Upper lobe of right lung (tissue), 1 donor: ENCODE data around the gene TRMT61A. TPM values are rescaled to one million over a fixed set of nuclear protein-coding genes. Genes with fewer than 3 reads are reported as not detected.

ENCODE experiments used
- ATAC-seq: fragments of 200-7000 bp; cut with Tn5 transposase; one replicate; pipeline ENCODE4 v1.9.1; 2020; ENCODE audit warnings: mild to moderate bottlenecking, moderate library complexity
- DNase-seq: peaks from one replicate; pipeline ENCODE4 v3.0.0-alpha.2; 2020
- H3K27ac ChIP-seq: fragments of 200-600 bp; one replicate; pipeline ENCODE4 v1.8.0; 2022
- H3K27me3 ChIP-seq: fragments of 200-600 bp; one replicate; pipeline ENCODE4 v1.8.0; 2022; ENCODE audit warnings: mild to moderate bottlenecking
- H3K36me3 ChIP-seq: fragments of 200-600 bp; one replicate; pipeline ENCODE4 v1.8.0; 2022
- H3K4me1 ChIP-seq: fragments of 200-600 bp; one replicate; pipeline ENCODE4 v1.8.0; 2022
- H3K4me3 ChIP-seq: fragments of 200-600 bp; one replicate; pipeline ENCODE4 v1.8.0; 2022; ENCODE audit warnings: mild to moderate bottlenecking
- H3K9me3 ChIP-seq: fragments of 200-600 bp; one replicate; pipeline ENCODE4 v1.8.0; 2022
- CTCF ChIP-seq: fragments of 200-600 bp; IDR thresholded peaks from one replicate; pipeline ENCODE4 v1.8.0; 2022; ENCODE audit warnings: antibody characterized with exemption
- intact Hi-C: fragments of 100-400 bp; cut with DNase I; formaldehyde crosslinking; loops from one replicate; pipeline ENCODE4 v1.11.0; 2022
- total RNA-seq: library from RNA; stranded (reverse); fragmentation: NEBNext Ultra II Directional; extraction: Animal tissue kit (Norgen Biotek cat#: 25700); gene quantifications from one replicate; pipeline ENCODE4 v1.2.1, GENCODE V29; 2021
- donor health status: DM: no; HTN: yes; CAD: no; lungs with severe emphysema.

TRMT61A gene
- total RNA-seq, 1 donor from 2014 or later = 11.6 TPM

- Histone ChIP-seq H3K4me1 (peaks cover 41% of the 10 kb centered on the region), H3K9me3 (no peaks in the 10 kb centered on the region), H3K36me3 (no peaks in the 10 kb centered on the region), H3K27ac (no peak overlapping the region), H3K27me3 (no peaks in the 10 kb centered on the region), H3K4me3 (no peak overlapping the region)
- no peak for ATAC-seq
- intact Hi-C loops = loop anchor here (5.0 kb wide), 1 partner anchor 44 kb away; no protein-coding TSS in a partner anchor
- DNase-seq = no peak
- no peak for TF ChIP-seq CTCF
These were observed 17.1 kb downstream of the TRMT61A start for GRCh38 chr14:103545915-103546651.

DNA sequence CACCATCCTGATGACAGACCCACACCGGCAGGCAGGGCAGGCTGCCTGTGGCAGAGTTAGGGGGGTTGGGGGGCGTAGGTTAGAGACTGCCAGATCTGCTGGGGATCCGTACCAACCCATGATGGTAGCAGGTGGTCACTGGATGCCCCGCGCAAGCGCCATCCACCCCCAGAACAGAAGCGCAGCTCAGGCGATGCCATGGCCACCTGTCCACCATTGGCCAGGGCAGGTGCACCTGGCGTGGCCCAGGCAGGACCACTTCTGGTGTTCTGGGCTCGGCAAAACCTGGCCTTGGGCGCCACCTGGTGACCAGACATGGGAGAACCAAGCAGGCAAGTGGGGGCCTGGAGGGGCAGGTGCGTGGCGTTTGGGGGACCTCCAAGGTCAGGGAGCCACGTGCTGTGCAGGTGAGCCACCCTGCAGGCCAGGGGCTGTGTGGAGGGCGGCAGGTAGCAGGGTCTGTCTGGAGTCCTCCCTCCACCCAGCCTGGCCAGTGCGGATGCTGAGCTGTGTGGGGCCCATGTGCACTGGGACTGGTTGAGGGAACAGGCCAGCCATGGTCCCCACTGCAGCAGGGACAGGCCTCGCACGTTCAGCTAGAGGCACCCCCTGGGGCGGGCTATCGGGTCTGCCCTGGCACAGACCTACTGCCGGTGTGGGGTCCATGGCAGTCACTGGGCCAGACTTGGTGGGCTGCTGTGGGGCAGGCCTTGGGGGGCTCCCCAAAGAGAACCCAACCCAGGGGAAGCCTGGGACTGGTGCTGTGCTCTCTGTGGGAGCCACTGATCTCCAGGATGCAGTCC, 17.9 kb downstream of the TRMT61A start:
- Histone ChIP-seq H3K27ac (no peak overlapping the region), H3K27me3 (no peaks in the 10 kb centered on the region), H3K4me1 (peaks cover 41% of the 10 kb centered on the region), H3K4me3 (no peak overlapping the region), H3K9me3 (no peaks in the 10 kb centered on the region), H3K36me3 (no peaks in the 10 kb centered on the region)
- peak; percentile 87 for TF ChIP-seq CTCF
- intact Hi-C loops = loop anchor here (5.0 kb wide), 1 partner anchor 45 kb away; no protein-coding TSS in a partner anchor
- ATAC-seq = peak; percentile 70
- DNase-seq = peak; percentile 88

GRCh38 chr14:103547455-103547940, 18.5 kb downstream of the TRMT61A start:
- intact Hi-C loops = loop anchor here (5.0 kb wide), 1 partner anchor 45 kb away; no protein-coding TSS in a partner anchor
- DNase-seq = no peak
- H3K4me3 ChIP-seq = no peak overlapping the region
- no peak for TF ChIP-seq CTCF
- H3K27ac ChIP-seq = no peak overlapping the region
- H3K4me1 ChIP-seq = peaks cover 41% of the 10 kb centered on the region
- H3K9me3 ChIP-seq = no peaks in the 10 kb centered on the region
- H3K27me3 ChIP-seq = no peaks in the 10 kb centered on the region
- H3K36me3 ChIP-seq = no peaks in the 10 kb centered on the region
- ATAC-seq = no peak

GRCh38 chr14:103547941-103548462, 19.0 kb downstream of the TRMT61A start:
- intact Hi-C loops = loop anchor here (5.0 kb wide), 1 partner anchor 46 kb away; no protein-coding TSS in a partner anchor
- no peaks in the 10 kb centered on the region for H3K9me3 ChIP-seq
- no peaks in the 10 kb centered on the region for H3K27me3 ChIP-seq
- no peak overlapping the region for H3K4me3 ChIP-seq
- no peak for DNase-seq
- TF ChIP-seq CTCF = no peak
- ATAC-seq = no peak
- no peak overlapping the region for H3K27ac ChIP-seq
- peaks cover 38% of the 10 kb centered on the region for H3K4me1 ChIP-seq
- no peaks in the 10 kb centered on the region for H3K36me3 ChIP-seq

DNA sequence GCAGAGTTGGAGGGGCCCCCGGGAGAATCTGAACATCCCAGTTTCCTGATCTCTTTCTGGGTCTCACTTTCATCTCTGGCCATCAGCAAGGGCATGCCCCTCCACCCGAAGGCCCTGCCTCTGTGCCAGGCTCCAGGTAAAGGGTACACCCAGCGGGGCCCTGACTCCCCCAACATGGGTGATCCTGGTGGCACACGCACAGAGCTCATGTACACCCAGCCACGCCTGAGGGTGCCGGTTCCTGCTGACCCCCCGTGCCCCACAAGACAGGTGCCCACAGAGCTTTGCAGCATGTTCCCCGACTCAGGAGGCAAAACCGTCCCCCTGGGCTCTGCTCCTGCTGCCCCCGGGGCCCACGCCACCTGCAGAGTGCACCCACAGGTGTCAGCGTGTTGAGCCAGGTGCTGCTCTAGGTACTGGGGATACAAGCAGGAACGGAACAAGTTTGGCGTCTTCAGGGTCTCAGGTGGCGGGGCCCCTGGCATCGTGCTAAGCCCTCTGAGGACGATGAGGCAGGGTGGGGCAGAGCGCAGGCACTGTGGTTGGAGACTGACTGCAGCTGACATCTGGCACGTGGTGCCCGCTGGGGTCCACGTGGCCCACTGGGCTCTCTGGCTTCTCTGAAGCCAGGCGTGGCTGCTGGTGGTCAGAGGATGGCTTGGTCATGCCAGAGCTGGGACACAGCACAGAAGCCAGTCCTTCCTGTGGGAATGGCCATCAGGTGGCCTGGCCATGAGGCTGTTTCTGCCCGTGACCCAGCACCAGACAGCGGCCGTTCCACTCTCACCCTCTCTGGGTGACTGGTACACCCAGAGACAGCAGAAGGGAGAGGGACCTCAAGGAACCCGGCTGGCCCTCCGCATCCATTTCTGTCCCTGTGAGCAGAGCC, 19.7 kb downstream of the TRMT61A start:
- Histone ChIP-seq H3K27ac (no peak overlapping the region), H3K9me3 (no peaks in the 10 kb centered on the region), H3K4me1 (peaks cover 31% of the 10 kb centered on the region), H3K36me3 (no peaks in the 10 kb centered on the region), H3K4me3 (no peak overlapping the region), H3K27me3 (no peaks in the 10 kb centered on the region)
- intact Hi-C loops = loop anchor here (5.0 kb wide), 1 partner anchor 46 kb away; no protein-coding TSS in a partner anchor
- DNase-seq (no peak), ATAC-seq (no peak)
- TF ChIP-seq CTCF = no peak
